Measurements from ENCODE around the gene FBXL17. TPM values are rescaled to one million over a fixed set of nuclear protein-coding genes. Genes with fewer than 3 reads are reported as not detected.

Gene FBXL17
- total RNA-seq, 1 donor from 2014 or later, result 12.7 TPM

- FAIRE-seq (peak; percentile 93), DNase-seq (ENCODE audit: low read depth) (peak; percentile 49)
- Mint-ChIP-seq H3K27ac (ENCODE audit: unreplicated experiment) (no peak overlapping the region), H3K36me3 (ENCODE audit: low read depth, unreplicated experiment) (no peaks in the 10 kb centered on the region), H3K27me3 (ENCODE audit: low read depth, unreplicated experiment) (no peaks in the 10 kb centered on the region), H3K4me1 (ENCODE audit: low read depth, unreplicated experiment) (no peaks in the 10 kb centered on the region), H3K4me3 (ENCODE audit: unreplicated experiment) (no peak overlapping the region), H3K9me3 (ENCODE audit: unreplicated experiment) (peaks cover 3% of the 10 kb centered on the region)
- Histone ChIP-seq H2AFZ (ENCODE audit: low read depth, low read length) (no peak overlapping the region), H4K20me1 (ENCODE audit: insufficient read depth, low read length) (no peaks in the 10 kb centered on the region), H3K4me1 (ENCODE audit: insufficient read depth, low read length) (peaks cover 12% of the 10 kb centered on the region), H3K9ac (ENCODE audit: low read length) (no peak overlapping the region), H3K36me3 (ENCODE audit: insufficient read depth, low read length) (no peaks in the 10 kb centered on the region), H3K79me2 (ENCODE audit: insufficient read depth, low read length) (no peaks in the 10 kb centered on the region), H3K27me3 (ENCODE audit: insufficient read depth, low read length) (no peaks in the 10 kb centered on the region), H3K9me3 (ENCODE audit: insufficient read depth, low read depth, low read length) (no peaks in the 10 kb centered on the region), H3K4me2 (ENCODE audit: low read length) (peak overlapping the region; percentile 16), H3K4me3 (ENCODE audit: insufficient read depth, low read depth, low read length) (no peak overlapping the region), H3K27ac (ENCODE audit: low read depth, low read length) (peak overlapping the region; percentile 42)
- no peak for TF ChIP-seq EZH2 (IDR thresholded peaks at IDR 0.05; ENCODE audit: insufficient read depth, low read length)
- TF ChIP-seq CTCF (IDR thresholded peaks at IDR 0.05; ENCODE audit: insufficient read depth, low read depth, low read length), result no peak
Observed at GRCh38 chr5:107968998-107969397, 412.9 kb downstream of the FBXL17 start.

DNA sequence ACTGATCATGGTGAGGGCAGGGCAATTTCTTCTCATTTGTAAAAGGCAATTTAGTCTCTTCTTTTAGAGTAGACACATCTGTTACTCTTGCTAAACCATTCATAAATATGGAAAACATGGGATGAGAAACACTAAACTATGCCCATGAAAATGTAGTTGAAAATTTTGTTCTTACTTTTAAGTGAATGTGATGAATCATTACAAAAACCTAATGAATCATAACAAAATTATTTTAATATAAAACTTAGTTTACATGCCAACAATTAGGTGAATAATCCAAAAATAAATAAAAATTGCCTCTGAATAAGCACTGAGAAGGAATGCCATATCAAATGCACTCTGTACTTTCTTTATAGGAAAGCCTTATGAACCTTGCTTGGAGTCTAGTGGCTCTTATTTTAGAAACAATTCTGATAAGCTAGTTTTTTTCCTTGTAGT lies 413.5 kb downstream of the FBXL17 start:
- FAIRE-seq, result no peak
- Histone ChIP-seq H3K4me3 (ENCODE audit: insufficient read depth, low read depth, low read length) (no peak overlapping the region), H3K79me2 (ENCODE audit: insufficient read depth, low read length) (no peaks in the 10 kb centered on the region), H3K9ac (ENCODE audit: low read length) (no peak overlapping the region), H3K4me1 (ENCODE audit: insufficient read depth, low read length) (peaks cover 12% of the 10 kb centered on the region), H3K27ac (ENCODE audit: low read depth, low read length) (peak overlapping the region; percentile 42), H2AFZ (ENCODE audit: low read depth, low read length) (no peak overlapping the region), H3K36me3 (ENCODE audit: insufficient read depth, low read length) (no peaks in the 10 kb centered on the region), H3K4me2 (ENCODE audit: low read length) (peak overlapping the region; percentile 16), H3K9me3 (ENCODE audit: insufficient read depth, low read depth, low read length) (no peaks in the 10 kb centered on the region), H4K20me1 (ENCODE audit: insufficient read depth, low read length) (no peaks in the 10 kb centered on the region), H3K27me3 (ENCODE audit: insufficient read depth, low read length) (no peaks in the 10 kb centered on the region)
- Mint-ChIP-seq H3K27ac (ENCODE audit: unreplicated experiment) (no peak overlapping the region), H3K27me3 (ENCODE audit: low read depth, unreplicated experiment) (no peaks in the 10 kb centered on the region), H3K36me3 (ENCODE audit: low read depth, unreplicated experiment) (no peaks in the 10 kb centered on the region), H3K4me3 (ENCODE audit: unreplicated experiment) (no peak overlapping the region), H3K4me1 (ENCODE audit: low read depth, unreplicated experiment) (no peaks in the 10 kb centered on the region), H3K9me3 (ENCODE audit: unreplicated experiment) (peaks cover 3% of the 10 kb centered on the region)
- TF ChIP-seq EZH2 (IDR thresholded peaks at IDR 0.05; ENCODE audit: insufficient read depth, low read length), result no peak
- TF ChIP-seq CTCF (IDR thresholded peaks at IDR 0.05; ENCODE audit: insufficient read depth, low read depth, low read length), result no peak
- peak; percentile 29 for DNase-seq (ENCODE audit: low read depth)

DNA sequence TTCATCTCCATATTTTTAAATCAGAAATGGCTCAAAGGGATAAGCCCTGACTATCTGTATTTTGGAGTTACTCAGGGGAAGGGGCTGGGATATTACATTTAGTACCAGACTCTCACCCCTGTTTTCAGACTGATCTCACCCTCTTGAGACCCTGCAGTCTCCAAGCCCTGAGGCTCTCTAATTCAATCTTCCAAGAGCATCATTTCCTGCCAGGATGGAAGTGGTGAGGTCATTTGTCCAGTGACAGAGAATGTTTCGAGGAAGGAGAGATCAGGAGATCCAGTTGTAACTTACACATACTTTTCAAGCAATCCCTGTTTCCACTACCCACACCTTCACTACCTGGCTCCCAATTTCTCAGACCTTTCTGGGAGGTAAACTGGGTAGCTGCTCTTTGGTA lies 415.7 kb downstream of the FBXL17 start:
- Mint-ChIP-seq H3K9me3 (ENCODE audit: unreplicated experiment) (peaks cover 3% of the 10 kb centered on the region), H3K4me3 (ENCODE audit: unreplicated experiment) (no peak overlapping the region), H3K27me3 (ENCODE audit: low read depth, unreplicated experiment) (no peaks in the 10 kb centered on the region), H3K27ac (ENCODE audit: unreplicated experiment) (no peak overlapping the region), H3K36me3 (ENCODE audit: low read depth, unreplicated experiment) (no peaks in the 10 kb centered on the region), H3K4me1 (ENCODE audit: low read depth, unreplicated experiment) (no peaks in the 10 kb centered on the region)
- Histone ChIP-seq H3K36me3 (ENCODE audit: insufficient read depth, low read length) (no peaks in the 10 kb centered on the region), H3K27me3 (ENCODE audit: insufficient read depth, low read length) (no peaks in the 10 kb centered on the region), H3K79me2 (ENCODE audit: insufficient read depth, low read length) (no peaks in the 10 kb centered on the region), H2AFZ (ENCODE audit: low read depth, low read length) (no peak overlapping the region), H3K4me2 (ENCODE audit: low read length) (no peak overlapping the region), H3K4me1 (ENCODE audit: insufficient read depth, low read length) (peaks cover 12% of the 10 kb centered on the region), H3K9ac (ENCODE audit: low read length) (no peak overlapping the region), H3K4me3 (ENCODE audit: insufficient read depth, low read depth, low read length) (no peak overlapping the region), H3K27ac (ENCODE audit: low read depth, low read length) (no peak overlapping the region), H4K20me1 (ENCODE audit: insufficient read depth, low read length) (no peaks in the 10 kb centered on the region), H3K9me3 (ENCODE audit: insufficient read depth, low read depth, low read length) (no peaks in the 10 kb centered on the region)
- TF ChIP-seq EZH2 (IDR thresholded peaks at IDR 0.05; ENCODE audit: insufficient read depth, low read length), result no peak
- TF ChIP-seq CTCF (IDR thresholded peaks at IDR 0.05; ENCODE audit: insufficient read depth, low read depth, low read length), result no peak
- FAIRE-seq (no peak), DNase-seq (ENCODE audit: low read depth) (no peak)
